PFSK-1 (cell line): Measurements from ENCODE around the gene TMEFF1.

Source experiments
- FOXP2 ChIP-seq: optimal IDR thresholded peaks from 2 replicates; pipeline ENCODE3; 2011; ENCODE audit warnings: borderline replicate concordance, control low read depth, inconsistent platforms; ENCODE audit not compliant: insufficient read depth; ENCODE audit errors: extremely low read length, extremely low read depth
- POLR2AphosphoS5 ChIP-seq: IDR thresholded peaks from 2 replicates; pipeline ENCODE4 v1.6.1; 2012; ENCODE audit warnings: low read depth, mild to moderate bottlenecking, control low read depth, low read length, moderate library complexity
- SIN3A ChIP-seq: IDR thresholded peaks from 2 replicates; pipeline ENCODE4 v1.6.1; 2012; ENCODE audit warnings: mild to moderate bottlenecking, low read length, moderate library complexity, borderline replicate concordance; ENCODE audit not compliant: insufficient read depth
- TAF1 ChIP-seq: IDR thresholded peaks from 2 replicates; pipeline ENCODE4 v1.6.1; 2012; ENCODE audit warnings: low read length, control low read depth, borderline replicate concordance; ENCODE audit not compliant: insufficient read depth
- TF ChIP-seq, protein P1 (sequence below), 2 experiments: IDR thresholded peaks; 2 replicates each; pipeline versions ENCODE4 v1.6.1 to v1.8.0; 2011 to 2012; ENCODE audit warnings: low read depth in 2 of 2, low read length in 2 of 2, control low read depth in 1 of 2, inconsistent platforms in 1 of 2, mild to moderate bottlenecking in 1 of 2, moderate library complexity in 1 of 2; ENCODE audit not compliant: insufficient read depth in 1 of 2

Gene TMEFF1

DNA sequence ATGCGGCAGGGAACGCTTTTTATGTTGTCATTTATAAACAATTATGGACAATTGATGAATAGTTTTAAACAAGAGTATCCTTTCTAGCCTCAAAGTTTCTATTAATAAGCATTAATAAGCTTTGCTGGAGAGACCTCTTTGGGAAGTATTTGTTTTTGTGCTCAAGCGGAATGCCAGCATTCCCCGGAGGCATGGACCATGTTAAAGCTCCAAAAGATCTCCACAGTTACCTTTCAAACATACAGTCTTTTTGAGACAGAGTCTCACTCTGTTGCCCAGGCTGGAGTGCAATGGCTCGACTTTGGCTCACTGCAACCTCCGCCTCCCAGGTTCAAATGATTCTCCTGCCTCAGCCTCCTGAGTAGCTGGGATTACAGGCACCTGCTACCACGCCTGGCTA is 36.4 kb upstream of the TMEFF1 start:
- TF ChIP-seq FOXP2 (no peak), POLR2AphosphoS5 (no peak), TAF1 (no peak), SIN3A (no peak)
- TF ChIP-seq, protein P1, sequence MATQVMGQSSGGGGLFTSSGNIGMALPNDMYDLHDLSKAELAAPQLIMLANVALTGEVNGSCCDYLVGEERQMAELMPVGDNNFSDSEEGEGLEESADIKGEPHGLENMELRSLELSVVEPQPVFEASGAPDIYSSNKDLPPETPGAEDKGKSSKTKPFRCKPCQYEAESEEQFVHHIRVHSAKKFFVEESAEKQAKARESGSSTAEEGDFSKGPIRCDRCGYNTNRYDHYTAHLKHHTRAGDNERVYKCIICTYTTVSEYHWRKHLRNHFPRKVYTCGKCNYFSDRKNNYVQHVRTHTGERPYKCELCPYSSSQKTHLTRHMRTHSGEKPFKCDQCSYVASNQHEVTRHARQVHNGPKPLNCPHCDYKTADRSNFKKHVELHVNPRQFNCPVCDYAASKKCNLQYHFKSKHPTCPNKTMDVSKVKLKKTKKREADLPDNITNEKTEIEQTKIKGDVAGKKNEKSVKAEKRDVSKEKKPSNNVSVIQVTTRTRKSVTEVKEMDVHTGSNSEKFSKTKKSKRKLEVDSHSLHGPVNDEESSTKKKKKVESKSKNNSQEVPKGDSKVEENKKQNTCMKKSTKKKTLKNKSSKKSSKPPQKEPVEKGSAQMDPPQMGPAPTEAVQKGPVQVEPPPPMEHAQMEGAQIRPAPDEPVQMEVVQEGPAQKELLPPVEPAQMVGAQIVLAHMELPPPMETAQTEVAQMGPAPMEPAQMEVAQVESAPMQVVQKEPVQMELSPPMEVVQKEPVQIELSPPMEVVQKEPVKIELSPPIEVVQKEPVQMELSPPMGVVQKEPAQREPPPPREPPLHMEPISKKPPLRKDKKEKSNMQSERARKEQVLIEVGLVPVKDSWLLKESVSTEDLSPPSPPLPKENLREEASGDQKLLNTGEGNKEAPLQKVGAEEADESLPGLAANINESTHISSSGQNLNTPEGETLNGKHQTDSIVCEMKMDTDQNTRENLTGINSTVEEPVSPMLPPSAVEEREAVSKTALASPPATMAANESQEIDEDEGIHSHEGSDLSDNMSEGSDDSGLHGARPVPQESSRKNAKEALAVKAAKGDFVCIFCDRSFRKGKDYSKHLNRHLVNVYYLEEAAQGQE (IDR thresholded peaks at IDR 0.05; ENCODE audit: insufficient read depth in 1 of 2, low read depth in 2 of 2, low read length in 2 of 2) = no peak

DNA sequence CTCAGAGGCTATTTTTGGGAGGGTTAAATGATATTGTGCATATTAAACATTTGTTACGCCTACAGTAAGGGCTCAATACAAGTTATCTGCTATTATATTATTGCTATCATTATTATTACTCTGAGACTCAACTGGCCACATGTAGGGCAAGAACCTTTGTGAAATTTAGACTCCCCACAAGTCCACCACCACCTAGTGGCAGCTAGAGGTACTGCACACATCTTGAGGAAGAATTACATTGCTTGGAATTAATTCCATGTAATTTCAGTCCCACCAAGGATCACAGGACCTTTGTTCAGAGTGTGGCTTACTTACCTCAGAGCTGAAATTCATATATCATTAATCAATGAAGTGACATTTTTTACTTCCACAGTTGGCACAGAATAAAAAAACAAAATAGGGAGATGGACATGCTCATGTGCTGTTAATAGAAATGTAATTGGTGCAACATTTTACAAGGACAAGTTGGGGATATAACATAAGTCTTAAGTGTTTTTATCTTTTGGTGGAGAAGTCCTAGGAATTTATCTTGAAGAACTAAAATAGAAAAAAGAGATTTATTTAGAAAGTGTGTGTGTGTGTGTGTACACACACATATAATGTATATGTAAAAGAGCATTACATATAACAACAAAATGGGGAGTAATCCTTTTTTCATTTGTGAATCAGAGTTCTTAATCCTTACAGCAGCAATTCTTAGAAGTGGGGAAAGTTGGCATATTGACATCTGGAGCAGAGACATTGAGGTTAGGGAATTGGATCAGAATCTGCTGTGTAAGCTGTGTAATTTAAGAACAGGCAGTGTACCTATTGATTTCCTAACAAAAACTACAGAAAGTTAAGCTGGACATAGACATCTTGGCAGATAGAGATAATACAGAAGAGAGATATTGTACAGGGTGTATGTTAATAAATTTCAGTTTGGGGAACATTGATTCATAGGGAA is 34.8 kb upstream of the TMEFF1 start:
- no peak for TF ChIP-seq SIN3A
- no peak for TF ChIP-seq POLR2AphosphoS5
- no peak for TF ChIP-seq FOXP2
- TF ChIP-seq, protein P1 (IDR thresholded peaks at IDR 0.05; ENCODE audit: insufficient read depth in 1 of 2, low read depth in 2 of 2, low read length in 2 of 2) = no peak

DNA sequence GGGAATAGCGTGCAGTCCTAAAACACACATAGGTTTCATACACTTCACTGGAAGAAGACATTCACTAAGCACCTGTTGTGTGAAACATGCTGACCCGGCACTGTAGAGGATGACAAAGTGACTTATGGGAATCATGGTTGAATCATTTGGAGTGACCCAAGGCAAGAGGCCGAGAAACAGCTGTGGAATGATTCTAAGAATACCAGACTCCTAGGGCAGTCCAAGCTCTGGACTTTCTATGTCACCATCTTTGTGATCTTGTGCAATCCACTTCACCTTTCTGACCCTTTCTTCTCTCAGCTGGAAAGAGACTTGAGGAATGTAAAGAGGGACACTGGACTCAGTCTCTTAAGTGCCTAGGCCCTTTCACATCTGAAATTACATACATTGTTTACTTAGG is 32.9 kb upstream of the TMEFF1 start:
- no peak for TF ChIP-seq TAF1
- TF ChIP-seq FOXP2 = no peak
- TF ChIP-seq, protein P1 (IDR thresholded peaks at IDR 0.05; ENCODE audit: insufficient read depth in 1 of 2, low read depth in 2 of 2, low read length in 2 of 2) = no peak
- TF ChIP-seq POLR2AphosphoS5 = no peak
- no peak for TF ChIP-seq SIN3A

DNA sequence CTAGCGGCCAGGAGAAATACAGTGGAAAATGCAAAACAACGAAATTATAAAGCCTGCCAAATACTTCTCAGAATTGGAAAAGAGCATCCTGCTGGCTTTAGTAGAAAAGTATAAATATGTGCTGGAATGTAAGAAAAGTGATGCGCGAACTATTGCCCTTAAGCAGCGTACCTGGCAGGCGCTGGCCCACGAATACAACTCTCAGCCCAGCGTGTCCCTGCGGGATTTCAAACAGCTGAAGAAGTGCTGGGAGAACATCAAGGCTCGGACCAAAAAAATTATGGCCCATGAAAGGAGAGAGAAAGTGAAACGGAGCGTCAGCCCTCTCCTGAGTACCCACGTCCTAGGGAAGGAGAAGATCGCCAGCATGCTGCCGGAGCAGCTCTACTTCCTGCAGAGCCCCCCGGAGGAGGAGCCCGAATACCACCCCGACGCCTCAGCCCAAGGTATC is 31.0 kb upstream of the TMEFF1 start:
- TF ChIP-seq POLR2AphosphoS5 (no peak), FOXP2 (no peak), TAF1 (no peak), SIN3A (no peak)
- TF ChIP-seq, protein P1 (IDR thresholded peaks at IDR 0.05; ENCODE audit: insufficient read depth in 1 of 2, low read depth in 2 of 2, low read length in 2 of 2) = no peak
